ENCODE results near the gene RHPN2.
"Not testable (repeated sequence)": the region's sequence is repeated elsewhere in the genome, so short reads cannot be mapped to it uniquely, and the experiment has no call there.

The RHPN2 gene

DNA sequence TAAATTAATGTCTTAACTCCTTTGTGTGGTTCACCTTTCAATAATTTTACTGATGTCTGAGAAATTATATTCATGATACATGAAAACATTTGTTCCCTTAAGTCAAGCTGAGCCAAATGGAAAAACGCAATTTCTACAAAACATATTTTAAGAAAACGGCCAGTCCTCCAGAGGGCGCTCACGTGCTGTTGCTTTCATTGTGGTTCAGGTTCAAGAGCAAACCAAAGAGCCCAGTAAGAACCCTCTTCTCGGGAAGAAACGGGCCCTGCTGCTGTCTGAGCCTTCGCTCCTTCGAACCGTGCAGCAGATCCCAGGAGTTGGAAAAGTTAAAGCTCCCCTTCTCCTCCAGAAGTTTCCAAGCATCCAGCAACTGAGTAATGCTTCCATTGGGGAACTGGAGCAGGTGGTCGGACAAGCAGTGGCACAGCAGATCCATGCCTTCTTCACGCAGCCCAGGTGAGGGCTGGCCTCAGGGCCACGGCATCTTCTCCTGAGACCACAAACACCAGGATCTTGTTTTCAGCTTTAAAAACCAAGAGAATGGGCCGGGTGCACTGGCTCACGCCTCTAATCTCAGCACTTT, 88.4 kb downstream of the RHPN2 start:
- DNase-seq (ENCODE audit: low spot score), result no peak

DNA sequence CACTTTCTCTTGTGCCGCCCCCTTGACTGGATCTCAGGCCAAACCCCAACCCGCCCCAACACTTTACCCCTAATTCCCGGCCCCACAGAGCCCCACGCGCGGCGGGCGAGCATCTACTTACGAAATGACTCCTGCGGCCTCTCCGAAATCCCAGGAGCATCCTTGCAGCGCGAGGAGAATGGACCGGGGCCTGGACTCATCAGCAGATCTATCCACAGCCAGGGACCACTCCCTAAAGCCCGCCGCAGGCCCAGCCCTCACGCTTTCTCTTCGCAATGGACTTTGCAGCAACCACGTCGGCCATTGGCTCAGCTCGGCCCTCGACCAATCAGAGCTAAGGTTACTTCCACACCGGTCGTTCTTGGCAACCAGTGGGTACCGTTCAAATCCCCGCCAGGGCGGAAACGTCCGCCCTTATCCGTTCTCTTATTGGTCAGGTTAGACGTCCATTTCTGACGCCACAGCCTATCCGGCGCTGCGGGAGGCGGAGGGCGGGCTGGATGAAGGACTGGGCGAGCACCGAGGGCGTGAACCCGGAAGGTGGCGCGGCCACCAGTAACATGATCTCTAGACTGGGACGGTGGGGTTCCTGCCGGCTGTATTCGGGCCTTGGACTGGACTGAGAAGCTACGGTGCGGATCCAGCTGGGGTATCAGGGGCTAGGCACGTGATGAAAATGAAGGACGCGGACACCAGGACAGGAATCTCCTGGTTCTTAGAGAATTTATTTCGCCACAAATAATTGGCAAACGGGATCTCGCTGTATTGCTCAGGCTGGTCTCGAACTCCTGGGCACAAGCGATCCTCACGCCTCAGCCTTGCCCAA, 92.8 kb downstream of the RHPN2 start, which contains the start of the genes CEP89 and FAAP24:
CEP89 (minus strand) TSS at position 244 of the 826 bp plus-strand sequence; CDS start at position 160, 84 bp downstream.
FAAP24 (plus strand) TSS at position 528 of the 826 bp plus-strand sequence. CDS start 955 bp downstream, outside the sequence.
- peak; percentile 99 for DNase-seq (ENCODE audit: low spot score)

DNA sequence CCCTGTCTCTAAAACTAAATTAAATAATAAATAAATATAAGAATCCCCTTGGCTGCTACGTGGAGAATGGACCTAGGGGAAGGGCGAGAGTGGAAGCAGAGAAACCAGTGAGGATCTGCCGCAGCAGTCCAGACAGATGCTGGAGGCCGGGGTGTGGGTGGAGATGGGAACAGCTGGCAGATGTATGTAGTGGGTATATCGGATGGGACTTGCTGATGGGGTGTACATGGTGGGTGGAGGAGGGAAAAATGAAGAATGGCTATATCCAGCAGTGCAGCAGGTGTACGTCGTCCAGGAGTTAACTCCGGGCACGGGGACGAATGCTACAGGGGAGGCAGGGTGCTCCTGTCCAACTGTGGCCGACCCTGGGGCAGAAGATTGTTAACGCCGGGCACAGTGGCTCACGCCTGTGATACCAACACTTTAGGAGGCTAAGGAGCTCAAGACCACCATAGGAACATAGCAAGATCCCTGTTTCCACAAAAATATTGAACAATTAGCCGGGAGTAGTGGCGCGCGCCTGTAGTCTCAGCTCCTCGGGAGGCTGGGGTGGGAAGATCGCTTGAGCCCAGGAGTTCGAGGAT, 93.6 kb downstream of the RHPN2 start:
- no peak for DNase-seq (ENCODE audit: low spot score)

DNA sequence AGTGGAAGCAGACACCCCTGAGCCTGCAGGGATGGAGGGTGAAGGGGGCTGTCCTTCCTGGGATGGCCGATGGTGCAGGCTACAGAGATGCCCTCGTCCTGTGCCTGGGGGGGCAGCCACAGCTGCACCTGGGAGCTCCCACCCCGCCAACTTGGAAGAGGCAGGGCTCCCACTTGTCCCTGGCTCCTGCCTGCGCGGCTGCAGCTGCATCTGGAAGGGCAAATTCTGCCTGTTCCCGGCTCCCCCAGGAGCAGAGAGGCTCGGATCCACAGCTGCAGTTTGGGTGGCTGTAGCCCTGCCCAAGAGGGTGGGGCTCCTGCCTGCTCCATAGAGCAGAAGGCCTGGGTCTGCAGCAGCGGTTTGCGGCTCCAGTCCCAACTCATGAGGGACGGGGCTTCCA, 95.1 kb downstream of the RHPN2 start:
- DNase-seq (ENCODE audit: low spot score), result no peak

DNA sequence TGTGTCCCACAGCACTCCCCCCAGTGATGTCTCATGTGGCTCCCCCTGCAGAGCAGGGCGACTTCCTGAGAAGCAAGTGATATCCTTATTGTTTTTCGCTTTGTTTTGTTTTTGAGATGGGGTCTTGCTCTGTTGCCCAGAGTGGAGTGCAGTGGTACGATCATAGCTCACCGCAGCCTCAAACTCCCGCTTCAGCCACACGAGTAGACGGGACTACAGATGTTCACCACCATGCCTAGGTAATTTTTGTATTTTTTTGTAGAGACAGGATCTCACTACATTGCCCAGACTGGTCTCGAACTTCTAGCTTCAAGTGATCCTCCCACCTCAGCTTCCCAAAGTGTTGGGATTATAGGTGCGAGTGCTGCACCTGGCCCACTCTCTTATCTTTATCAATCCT, 97.9 kb downstream of the RHPN2 start:
- DNase-seq (ENCODE audit: low spot score), result no peak

- no peak for DNase-seq (ENCODE audit: low spot score)
Measured at GRCh38 chr19:32945260-32945659, 119.4 kb downstream of the RHPN2 start.

DNA sequence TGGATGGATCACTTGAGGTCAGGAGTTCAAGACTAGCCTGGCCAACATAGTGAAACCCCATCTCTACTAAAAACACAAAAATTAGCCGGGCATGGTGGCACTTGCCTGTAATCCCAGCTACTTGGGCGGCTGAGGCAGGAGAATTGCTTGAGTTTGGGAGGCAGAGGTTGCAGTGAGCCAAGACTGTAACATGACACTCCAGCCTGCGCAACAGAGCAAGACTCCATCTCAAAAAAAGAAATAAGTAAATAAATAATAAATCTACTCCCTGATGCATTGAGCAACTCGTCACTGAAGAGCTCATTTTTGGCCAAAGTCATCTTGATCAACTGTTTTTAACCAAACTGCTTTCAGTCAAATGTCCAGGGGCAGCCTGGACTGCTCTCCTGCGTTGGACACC, 123.4 kb downstream of the RHPN2 start:
- DNase-seq (ENCODE audit: low spot score), result not testable (repeated sequence)

DNA sequence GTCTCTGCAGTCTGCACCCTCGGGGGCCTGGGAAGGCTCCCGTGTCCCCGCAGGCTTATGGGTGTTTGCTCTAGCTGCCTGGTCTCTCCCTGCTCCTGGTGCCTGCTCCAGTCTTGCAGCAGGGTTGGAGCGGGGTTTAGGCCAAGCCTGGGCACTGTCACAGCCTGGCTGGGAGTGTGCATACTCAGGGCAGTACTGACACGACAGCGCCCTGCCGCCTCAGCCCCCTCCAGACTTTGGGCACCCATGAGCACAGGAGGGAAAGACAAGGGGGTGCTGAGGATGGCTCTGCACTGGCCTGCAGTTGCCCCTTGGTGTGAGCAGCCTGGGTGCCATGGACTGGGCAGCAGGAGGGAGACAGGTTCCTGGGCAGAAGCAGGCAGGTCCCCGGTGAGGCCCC, 128.6 kb downstream of the RHPN2 start:
- no peak for DNase-seq (ENCODE audit: low spot score)

- no peak for DNase-seq (ENCODE audit: low spot score)
Measured at GRCh38 chr19:32935629-32936028, 129.1 kb downstream of the RHPN2 start.

DNA sequence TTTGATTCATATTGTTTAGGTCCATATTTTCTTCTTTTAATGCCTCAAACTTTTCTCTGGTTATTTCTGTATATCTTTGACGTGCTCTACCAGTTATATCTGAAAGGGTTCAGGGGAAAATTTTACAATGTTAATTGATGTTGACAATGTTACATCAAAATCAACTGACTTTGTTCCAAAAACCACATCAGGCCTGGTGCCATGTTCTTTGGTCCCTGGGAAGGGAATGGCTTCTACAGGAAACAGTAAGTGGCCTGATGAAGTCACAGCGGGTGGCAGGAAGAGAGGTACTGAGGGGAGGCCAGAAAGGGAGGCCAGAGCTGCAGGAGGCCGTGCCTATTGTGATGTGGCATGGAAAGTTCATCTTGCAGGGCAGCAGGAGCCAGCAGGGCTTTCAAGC, 131.1 kb downstream of the RHPN2 start:
- no peak for DNase-seq (ENCODE audit: low spot score)

GRCh38 chr19:32930567-32930966, 134.1 kb downstream of the RHPN2 start:
- no peak for DNase-seq (ENCODE audit: low spot score)

DNA sequence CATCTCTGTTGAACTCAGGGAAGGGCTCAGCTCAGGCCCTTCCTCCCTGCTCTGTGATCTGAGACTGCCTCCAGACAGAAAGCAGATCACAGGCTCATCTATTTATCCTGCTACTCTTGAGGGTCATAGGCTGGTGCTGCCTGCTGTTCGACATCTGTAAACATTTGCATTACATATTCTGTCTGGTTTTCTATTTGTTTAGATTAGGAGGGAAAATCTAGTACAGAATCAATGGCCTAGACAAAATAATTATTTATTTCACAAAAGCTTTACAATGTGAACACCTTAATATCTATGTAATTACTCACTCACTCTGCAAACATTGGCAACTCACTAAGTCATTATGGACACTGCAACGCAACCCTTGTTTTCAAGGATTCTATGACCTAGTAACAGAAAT, 135.9 kb downstream of the RHPN2 start:
- no peak for DNase-seq (ENCODE audit: low spot score)

All from left forelimb (tissue), 1 donor.